Epithelial cell of prostate (primary cell): ENCODE measurements around the gene TXNRD1.

Source experiments
- DNase-seq: peaks from one replicate; pipeline ENCODE4 v3.0.0-alpha.2; 2011; ENCODE audit warnings: low read depth, low spot score
- H3K27ac ChIP-seq: fragments of 450-650 bp; 2 replicates; pipeline ENCODE4 v1.5.1; 2017; ENCODE audit warnings: mild to moderate bottlenecking

Gene TXNRD1

DNA sequence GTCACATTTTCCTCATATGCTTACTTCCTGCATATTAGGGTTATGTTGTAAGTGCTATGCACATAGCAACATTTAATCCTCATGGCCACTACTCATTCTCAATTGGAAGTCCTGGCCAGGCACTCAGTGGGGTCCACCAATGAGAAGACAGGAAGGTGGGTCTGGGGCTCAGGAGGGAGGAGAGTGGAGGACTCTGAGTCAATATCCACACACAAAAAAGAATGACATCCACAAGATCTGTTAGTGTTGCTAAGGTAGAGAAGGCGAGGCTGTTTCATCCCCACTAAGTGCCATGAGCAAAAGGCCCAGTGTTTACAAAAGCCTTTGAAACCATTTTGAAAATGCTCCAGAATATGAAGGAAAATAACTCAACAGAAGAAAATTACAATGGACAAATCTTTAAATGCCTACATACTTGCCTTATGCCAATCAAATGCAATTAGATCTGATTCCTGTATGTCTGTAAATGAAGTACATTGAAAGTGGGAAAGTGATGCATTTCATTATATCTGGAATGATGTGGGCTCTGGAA, 141.9 kb downstream of the TXNRD1 start:
- DNase-seq: peak; percentile 22
- no peak overlapping the region for H3K27ac ChIP-seq

DNA sequence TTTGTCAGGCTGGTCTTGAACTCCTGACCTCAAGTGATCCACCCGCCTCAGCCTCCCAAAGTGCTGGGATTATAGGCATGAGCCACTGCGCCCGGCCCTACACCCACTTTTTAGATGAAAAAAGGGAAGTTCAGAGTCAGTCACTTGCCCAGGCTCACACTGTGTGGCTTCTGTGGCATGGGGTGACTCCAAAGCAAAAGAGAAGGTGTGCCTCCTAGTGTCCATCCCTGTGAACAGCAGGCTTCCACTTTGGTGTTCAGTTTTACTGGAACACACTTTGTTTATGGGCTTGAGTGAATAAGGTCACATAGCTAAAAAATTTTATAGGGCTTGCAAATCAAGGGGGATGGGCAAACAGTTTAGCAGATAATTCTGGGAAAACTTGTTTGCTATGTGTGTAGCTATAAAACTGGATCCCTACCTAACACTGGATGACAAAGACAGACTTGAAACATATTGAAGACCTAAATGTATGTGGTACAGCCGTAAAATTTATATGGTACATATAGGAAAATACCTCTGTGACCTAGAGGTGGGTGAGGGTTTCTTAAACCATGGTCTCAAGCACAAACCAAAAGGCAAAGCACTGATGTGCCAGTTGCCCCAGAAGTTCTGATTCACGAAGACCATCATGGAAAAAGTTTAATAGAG, 142.9 kb downstream of the TXNRD1 start:
- no peak overlapping the region for H3K27ac ChIP-seq
- DNase-seq: no peak

DNA sequence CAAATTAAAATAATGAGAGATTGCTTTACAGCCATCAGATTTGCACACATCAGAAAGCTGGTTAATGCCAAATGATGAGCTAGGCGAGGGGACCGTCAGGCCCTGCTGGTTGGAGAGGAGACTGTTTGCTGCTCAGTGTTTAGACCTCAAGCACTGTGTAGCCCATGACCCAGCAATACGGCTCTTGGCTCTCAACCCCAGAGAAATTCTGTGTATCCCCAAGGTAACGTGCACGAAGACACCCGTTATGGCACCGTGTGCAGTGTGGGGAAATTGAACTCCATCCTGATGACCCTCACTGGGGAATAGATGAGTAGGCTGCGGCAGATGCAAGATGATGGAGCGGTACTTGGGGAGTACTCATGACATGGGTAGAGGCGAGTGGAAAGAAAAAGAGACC, 143.6 kb downstream of the TXNRD1 start:
- no peak for DNase-seq
- H3K27ac ChIP-seq: no peak overlapping the region

GRCh38 chr12:104360157-104360556, 144.6 kb downstream of the TXNRD1 start:
- DNase-seq: no peak

DNA sequence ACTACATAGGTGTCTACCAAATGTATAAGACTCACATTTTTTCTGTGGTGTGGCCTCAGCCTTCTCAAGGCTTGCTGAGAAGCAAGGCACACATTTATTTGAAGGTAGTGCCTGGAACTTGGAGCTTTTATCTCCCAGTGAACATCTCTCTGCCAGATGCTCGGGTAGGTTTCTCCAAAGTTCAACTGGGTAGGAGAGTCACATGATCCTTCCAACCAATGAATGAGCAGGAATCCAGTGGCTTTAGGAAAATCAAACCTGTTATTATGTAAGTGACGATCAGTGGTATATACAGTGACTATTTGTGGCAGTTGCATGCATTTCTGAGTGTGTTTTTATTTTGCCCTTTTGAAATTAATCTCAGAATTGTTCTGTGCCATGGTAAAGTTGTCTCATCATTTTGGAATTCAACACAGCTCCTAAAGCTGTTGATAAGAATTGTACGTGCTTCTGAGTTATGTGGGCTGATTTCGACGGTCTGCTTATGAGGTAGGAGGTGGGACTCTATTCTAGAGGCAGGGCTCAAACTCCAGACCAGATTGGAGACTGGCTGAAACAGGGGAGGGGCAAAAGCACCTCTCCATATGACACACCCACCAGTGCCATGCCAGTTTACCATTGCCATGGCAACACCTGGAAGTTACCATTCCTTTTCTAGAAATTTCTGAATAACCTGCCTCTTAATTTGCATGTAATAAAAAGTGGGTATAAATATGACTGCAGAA, 145.6 kb downstream of the TXNRD1 start:
- no peak overlapping the region for H3K27ac ChIP-seq
- DNase-seq: no peak

More at GRCh38 chr12:104360157-104360556, 144.6 kb downstream of the TXNRD1 start:
- no peak overlapping the region for H3K27ac ChIP-seq

- H3K27ac ChIP-seq: no peak overlapping the region
- DNase-seq: no peak
Measured at GRCh38 chr12:104365921-104366410, 150.4 kb downstream of the TXNRD1 start.

- no peak for DNase-seq
Measured at GRCh38 chr12:104369708-104370107, 154.1 kb downstream of the TXNRD1 start.

GRCh38 chr12:104371043-104371870, 155.7 kb downstream of the TXNRD1 start:
- H3K27ac ChIP-seq: peak overlapping the region; percentile 27
- DNase-seq: no peak

More at GRCh38 chr12:104369708-104370107, 154.1 kb downstream of the TXNRD1 start:
- no peak overlapping the region for H3K27ac ChIP-seq

DNA sequence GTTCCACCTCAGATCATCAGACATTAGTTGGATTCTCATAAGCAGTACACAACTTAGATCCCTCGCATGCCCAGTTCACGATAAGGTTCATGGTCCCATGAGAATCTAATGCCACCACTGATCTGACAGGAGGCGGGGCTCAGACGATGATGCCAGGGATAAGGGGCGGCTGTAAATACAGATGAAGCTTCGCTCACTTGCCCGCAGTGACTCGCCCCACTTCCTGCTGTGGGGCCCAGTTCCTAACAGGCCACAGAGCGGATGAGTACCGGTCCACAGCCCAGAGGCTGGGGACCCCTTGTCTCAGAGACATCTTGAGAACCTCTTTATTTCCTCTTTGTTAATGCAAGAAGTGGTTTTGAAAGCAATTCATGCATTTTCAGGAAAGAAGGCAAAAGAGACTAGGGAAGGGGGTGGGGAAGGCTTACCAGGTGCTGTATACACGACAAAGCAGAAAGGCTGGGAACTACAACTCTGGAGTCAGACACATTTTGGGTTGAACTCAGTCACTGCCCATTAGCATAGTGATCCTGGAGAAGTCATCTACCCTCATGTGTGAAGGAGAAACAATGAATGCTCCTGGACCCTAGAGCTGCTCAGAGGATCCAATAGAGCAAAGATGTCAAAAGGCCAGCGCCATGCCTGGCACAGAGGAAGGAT, 156.6 kb downstream of the TXNRD1 start:
- no peak overlapping the region for H3K27ac ChIP-seq
- DNase-seq: no peak

DNA sequence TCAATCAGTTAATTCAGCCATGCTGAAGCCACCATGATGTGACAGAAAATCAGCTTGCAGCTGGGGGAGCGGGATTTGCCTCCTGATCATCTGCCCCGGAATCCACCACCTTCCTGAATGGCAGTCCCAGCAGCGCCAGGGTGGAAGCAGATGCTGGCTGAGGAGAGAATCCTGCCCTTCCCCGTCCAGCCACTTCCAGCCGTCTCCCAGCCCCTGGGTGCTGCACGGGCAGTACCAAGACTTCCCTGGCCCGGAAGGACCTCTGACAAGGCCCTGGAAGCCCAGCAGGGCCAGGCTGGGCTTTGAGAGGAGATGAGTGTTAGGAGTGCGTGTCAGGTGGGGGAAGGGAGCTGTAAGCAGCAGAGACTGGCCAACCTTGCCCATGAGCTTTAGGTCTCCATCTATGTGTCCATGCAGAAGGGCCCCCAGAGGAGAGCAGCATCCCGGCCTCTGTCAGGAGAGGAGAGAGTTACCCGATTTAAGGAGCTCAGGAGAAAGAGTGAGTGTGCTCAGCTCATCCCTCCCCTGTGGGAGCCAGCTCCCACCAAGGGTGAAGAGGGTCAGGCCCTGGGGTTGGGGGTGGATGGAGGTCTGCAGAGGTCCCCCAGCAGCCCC, 157.2 kb downstream of the TXNRD1 start:
- no peak overlapping the region for H3K27ac ChIP-seq
- DNase-seq: no peak

DNA sequence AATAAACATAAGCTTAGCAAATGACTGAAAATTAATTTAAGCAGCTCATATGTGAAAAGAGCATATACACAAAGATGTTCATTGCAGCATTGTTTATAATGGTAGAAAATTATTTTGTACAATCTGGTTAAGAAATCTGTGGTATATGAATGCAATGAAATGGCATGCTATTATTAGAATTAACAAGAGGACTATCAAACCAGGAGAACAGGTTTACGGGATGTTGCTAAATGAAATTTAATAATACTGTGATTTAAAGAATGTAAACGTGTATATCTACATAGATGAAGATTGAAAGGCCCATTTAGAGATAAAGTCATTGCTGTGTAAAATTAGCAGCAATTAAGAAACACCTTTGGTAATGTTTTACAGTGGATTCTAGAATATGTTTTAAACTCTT, 158.5 kb downstream of the TXNRD1 start:
- no peak overlapping the region for H3K27ac ChIP-seq
- no peak for DNase-seq

DNA sequence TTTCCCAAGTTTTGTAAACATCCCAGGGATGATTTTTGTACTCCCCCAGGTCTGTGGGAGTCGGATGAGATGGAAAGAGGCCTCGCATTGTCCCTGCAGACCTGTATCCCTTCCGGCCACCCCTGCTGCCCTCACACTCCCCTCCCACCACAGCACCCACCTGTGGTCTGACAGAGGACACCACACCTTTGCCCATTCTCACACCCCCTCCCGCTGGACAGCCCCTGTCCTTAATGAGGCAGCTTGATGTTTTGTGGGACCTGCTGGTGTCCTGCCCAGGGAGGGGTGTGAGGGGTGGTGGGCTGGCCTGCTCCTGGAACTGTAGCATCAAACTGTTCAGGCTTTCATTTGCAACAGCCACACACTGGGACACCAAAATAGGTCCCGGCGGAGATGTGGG, 159.2 kb downstream of the TXNRD1 start:
- no peak for DNase-seq
- no peak overlapping the region for H3K27ac ChIP-seq

DNA sequence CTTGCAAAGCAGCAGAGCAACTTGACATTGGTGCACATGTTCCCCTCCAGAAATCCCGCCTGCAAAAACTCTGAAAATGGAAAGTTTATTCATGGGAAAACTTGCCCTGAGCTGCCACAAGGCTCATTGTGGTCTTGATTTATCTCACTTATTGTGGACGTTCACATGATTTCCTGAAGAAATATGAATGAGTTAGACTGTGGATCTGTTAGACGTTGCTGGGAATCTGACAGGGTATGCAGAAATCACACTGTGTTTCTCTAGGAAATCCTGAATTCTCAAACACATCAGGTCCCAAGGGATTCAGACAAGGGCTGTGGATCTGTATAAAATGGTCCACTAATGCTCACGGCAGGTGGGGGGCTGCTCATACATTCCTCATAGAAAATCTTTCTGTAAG, 160.2 kb downstream of the TXNRD1 start:
- no peak for DNase-seq
- H3K27ac ChIP-seq: no peak overlapping the region

- DNase-seq: no peak
Measured at GRCh38 chr12:104376650-104377513, 161.3 kb downstream of the TXNRD1 start.

GRCh38 chr12:104377514-104377812, 161.9 kb downstream of the TXNRD1 start:
- no peak overlapping the region for H3K27ac ChIP-seq

More at GRCh38 chr12:104376650-104377513, 161.3 kb downstream of the TXNRD1 start:
- H3K27ac ChIP-seq: no peak overlapping the region

GRCh38 chr12:104378427-104378826, 162.8 kb downstream of the TXNRD1 start:
- H3K27ac ChIP-seq: no peak overlapping the region
- DNase-seq: no peak

More at GRCh38 chr12:104377514-104377812, 161.9 kb downstream of the TXNRD1 start:
- no peak for DNase-seq

GRCh38 chr12:104381341-104381730, 165.8 kb downstream of the TXNRD1 start:
- no peak overlapping the region for H3K27ac ChIP-seq
- DNase-seq: no peak

DNA sequence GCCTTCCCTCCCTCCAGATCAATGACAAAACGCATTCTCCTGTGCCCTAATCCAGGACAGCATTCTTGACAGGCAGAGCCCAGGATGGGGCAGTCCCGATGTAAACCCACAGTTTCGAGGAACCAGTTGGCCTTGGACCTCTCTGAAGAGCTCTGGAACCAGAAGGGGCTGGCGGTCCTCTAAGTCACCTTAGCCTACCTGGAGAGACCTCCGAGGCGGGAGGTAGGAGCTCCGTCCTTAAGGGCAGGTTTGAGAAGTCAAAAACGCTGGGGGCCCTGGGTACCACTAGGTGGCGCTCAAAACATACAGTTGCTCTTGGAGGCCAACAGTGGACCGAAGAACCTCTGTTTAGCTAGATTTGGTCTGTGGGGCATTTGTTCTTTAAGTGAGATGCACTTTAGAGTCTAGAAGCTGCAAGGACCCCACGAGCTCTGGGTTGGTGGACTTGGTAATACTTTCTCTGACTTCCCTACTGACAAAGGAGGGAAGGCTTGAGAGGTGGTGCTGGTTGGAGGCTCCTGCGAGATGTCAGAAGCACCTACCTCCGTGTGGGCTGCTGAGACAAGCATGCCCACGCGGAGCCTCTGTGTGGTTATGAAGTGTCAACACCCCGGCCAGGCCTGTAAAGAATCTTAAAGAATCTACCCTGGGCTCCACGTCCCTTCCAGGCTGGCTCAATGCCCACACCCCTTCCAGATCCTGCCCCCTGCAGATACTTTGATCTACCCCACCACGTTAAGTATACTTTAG, 166.3 kb downstream of the TXNRD1 start:
- no peak overlapping the region for H3K27ac ChIP-seq
- DNase-seq: no peak
